ENCODE data around the gene DDR2. TPM values are rescaled to one million over a fixed set of nuclear protein-coding genes. Genes with fewer than 3 reads are reported as not detected.

Gene DDR2
- total RNA-seq, 1 donor from 2014 or later, result 3.9 TPM

DNA sequence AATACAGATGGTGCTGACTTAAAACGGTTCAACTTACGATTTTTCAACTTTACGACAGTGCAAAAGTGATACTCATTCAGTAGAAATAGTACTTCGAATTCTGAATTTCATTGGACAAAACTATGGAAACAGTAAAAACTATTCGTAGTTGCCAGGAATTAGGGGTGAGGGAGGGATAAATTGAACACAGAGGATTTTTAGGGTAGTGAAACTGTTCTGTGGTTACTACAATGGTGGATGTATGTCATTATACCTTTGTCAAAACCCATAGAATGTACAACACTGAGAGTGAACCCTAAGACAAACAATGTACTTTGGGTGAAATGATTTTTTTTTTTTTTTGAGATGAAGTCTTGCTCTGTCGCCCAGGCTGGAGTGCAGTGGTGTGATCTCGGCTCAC, 7.5 kb downstream of the DDR2 start:
- Mint-ChIP-seq H3K9me3 (no peaks in the 10 kb centered on the region), H3K36me3 (ENCODE audit: low read depth) (no peaks in the 10 kb centered on the region), H3K4me3 (no peak overlapping the region), H3K27me3 (ENCODE audit: low read depth) (no peaks in the 10 kb centered on the region), H3K4me1 (peaks cover 3% of the 10 kb centered on the region), H3K27ac (ENCODE audit: unreplicated experiment) (no peak overlapping the region)
- DNase-seq (ENCODE audit: low read depth, low spot score), result no peak
- TF ChIP-seq, protein P1, sequence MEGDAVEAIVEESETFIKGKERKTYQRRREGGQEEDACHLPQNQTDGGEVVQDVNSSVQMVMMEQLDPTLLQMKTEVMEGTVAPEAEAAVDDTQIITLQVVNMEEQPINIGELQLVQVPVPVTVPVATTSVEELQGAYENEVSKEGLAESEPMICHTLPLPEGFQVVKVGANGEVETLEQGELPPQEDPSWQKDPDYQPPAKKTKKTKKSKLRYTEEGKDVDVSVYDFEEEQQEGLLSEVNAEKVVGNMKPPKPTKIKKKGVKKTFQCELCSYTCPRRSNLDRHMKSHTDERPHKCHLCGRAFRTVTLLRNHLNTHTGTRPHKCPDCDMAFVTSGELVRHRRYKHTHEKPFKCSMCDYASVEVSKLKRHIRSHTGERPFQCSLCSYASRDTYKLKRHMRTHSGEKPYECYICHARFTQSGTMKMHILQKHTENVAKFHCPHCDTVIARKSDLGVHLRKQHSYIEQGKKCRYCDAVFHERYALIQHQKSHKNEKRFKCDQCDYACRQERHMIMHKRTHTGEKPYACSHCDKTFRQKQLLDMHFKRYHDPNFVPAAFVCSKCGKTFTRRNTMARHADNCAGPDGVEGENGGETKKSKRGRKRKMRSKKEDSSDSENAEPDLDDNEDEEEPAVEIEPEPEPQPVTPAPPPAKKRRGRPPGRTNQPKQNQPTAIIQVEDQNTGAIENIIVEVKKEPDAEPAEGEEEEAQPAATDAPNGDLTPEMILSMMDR (conservative IDR thresholded peaks at IDR 0.05), result no peak

DNA sequence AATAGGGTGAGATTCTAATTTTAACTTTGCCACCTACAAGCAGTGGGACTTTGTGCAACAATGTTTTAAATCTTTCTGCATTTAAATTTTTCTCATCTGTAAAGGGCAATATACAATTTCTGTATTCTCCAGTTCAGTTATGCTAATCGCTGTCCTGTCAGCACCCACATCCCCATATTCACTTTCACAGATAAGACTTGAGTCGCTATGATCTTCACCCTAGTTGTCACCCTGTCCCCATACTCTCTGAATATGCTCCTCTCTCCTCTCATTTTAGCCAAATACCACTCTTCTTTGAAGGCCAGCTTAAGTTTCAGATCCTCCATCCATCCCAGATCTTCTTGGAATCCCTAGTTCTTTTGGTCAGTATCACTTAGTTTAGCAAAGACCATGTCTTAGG, 8.8 kb downstream of the DDR2 start:
- Mint-ChIP-seq H3K27me3 (ENCODE audit: low read depth) (no peaks in the 10 kb centered on the region), H3K27ac (ENCODE audit: unreplicated experiment) (no peak overlapping the region), H3K36me3 (ENCODE audit: low read depth) (no peaks in the 10 kb centered on the region), H3K4me1 (no peaks in the 10 kb centered on the region), H3K9me3 (no peaks in the 10 kb centered on the region), H3K4me3 (no peak overlapping the region)
- DNase-seq (ENCODE audit: low read depth, low spot score), result no peak
- TF ChIP-seq, protein P1 (conservative IDR thresholded peaks at IDR 0.05), result no peak

- Mint-ChIP-seq H3K4me3 (no peak overlapping the region), H3K27ac (ENCODE audit: unreplicated experiment) (no peak overlapping the region), H3K27me3 (ENCODE audit: low read depth) (no peaks in the 10 kb centered on the region), H3K4me1 (no peaks in the 10 kb centered on the region), H3K36me3 (ENCODE audit: low read depth) (no peaks in the 10 kb centered on the region), H3K9me3 (no peaks in the 10 kb centered on the region)
- TF ChIP-seq, protein P1 (conservative IDR thresholded peaks at IDR 0.05), result no peak
- no peak for DNase-seq (ENCODE audit: low read depth, low spot score)
Observed at GRCh38 chr1:162644986-162645314, 12.7 kb downstream of the DDR2 start.

- Mint-ChIP-seq H3K4me3 (no peak overlapping the region), H3K36me3 (ENCODE audit: low read depth) (no peaks in the 10 kb centered on the region), H3K27ac (ENCODE audit: unreplicated experiment) (no peak overlapping the region), H3K27me3 (ENCODE audit: low read depth) (no peaks in the 10 kb centered on the region), H3K4me1 (no peaks in the 10 kb centered on the region), H3K9me3 (no peaks in the 10 kb centered on the region)
- TF ChIP-seq, protein P1 (conservative IDR thresholded peaks at IDR 0.05), result no peak
- DNase-seq (ENCODE audit: low read depth, low spot score), result no peak
Observed at GRCh38 chr1:162645666-162646065, 13.4 kb downstream of the DDR2 start.

GRCh38 chr1:162649583-162649982, 17.3 kb downstream of the DDR2 start:
- Mint-ChIP-seq H3K36me3 (ENCODE audit: low read depth) (no peaks in the 10 kb centered on the region), H3K4me3 (no peak overlapping the region), H3K9me3 (no peaks in the 10 kb centered on the region), H3K27ac (ENCODE audit: unreplicated experiment) (no peak overlapping the region), H3K4me1 (no peaks in the 10 kb centered on the region), H3K27me3 (ENCODE audit: low read depth) (no peaks in the 10 kb centered on the region)
- TF ChIP-seq, protein P1 (conservative IDR thresholded peaks at IDR 0.05), result no peak
- DNase-seq (ENCODE audit: low read depth, low spot score), result no peak

Data from neural crest cell (in vitro differentiated cells).